ENCODE measurements around the gene SLC2A13.

DNA sequence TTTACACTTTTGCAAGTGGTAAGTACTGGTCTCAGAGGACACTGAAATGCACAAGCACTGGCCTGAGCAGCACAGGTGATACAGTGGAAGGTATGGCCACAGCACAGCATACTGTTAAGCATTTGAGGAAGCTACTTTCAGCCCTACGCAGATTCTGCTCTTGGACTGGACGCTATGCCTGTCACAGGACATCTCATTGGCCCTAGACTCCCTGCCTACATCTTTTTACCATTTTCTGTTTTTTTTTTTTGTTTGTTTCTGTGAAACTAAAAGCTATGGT lies 342.1 kb downstream of the SLC2A13 start:
- TF ChIP-seq EZH2 (IDR thresholded peaks at IDR 0.05; ENCODE audit: low read length, missing control alignments) = no peak
- TF ChIP-seq, protein P1, sequence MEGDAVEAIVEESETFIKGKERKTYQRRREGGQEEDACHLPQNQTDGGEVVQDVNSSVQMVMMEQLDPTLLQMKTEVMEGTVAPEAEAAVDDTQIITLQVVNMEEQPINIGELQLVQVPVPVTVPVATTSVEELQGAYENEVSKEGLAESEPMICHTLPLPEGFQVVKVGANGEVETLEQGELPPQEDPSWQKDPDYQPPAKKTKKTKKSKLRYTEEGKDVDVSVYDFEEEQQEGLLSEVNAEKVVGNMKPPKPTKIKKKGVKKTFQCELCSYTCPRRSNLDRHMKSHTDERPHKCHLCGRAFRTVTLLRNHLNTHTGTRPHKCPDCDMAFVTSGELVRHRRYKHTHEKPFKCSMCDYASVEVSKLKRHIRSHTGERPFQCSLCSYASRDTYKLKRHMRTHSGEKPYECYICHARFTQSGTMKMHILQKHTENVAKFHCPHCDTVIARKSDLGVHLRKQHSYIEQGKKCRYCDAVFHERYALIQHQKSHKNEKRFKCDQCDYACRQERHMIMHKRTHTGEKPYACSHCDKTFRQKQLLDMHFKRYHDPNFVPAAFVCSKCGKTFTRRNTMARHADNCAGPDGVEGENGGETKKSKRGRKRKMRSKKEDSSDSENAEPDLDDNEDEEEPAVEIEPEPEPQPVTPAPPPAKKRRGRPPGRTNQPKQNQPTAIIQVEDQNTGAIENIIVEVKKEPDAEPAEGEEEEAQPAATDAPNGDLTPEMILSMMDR (conservative IDR thresholded peaks at IDR 0.05 in 1 of 2, IDR thresholded peaks at IDR 0.05 in 1 of 2; ENCODE audit: low read depth in 1 of 2, low read length in 2 of 2) = no peak
